Measurements from ENCODE around the gene MAP2K2. TPM values are rescaled to one million over a fixed set of nuclear protein-coding genes. Genes with fewer than 3 reads are reported as not detected.

MAP2K2 gene
- total and polyA plus RNA-seq, 2 experiments from 2014 or later: 217 to 240 TPM

DNA sequence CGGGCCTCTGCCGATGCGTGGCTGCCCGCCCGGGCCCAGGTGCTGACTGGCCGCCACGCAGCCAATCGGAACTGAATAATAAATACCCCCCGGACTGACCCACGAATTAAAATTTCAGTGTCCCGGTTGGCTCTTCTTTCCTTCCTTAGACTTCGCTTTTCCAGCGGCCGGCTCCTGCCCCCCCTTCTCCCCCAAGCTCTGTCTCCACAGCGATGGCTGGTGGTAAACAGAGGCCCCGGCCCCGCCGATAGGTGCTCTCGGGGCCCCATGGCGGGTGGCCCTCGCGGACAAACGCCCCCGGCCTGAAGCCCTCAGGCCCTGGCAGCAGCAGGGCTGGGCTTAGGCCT is 59.8 kb downstream of the MAP2K2 start:
- peaks cover 3% of the 10 kb centered on the region for H3K4me1 ChIP-seq (ENCODE audit: low read depth)
- H3K27ac ChIP-seq: peak overlapping the region; percentile 73
- peaks cover 15% of the 10 kb centered on the region for H3K27me3 ChIP-seq
- peak overlapping the region; percentile 63 for H3K4me3 ChIP-seq
- peak; percentile 20 to 44 for DNase-seq (ENCODE audit: low read depth in 1 of 2, low spot score in 1 of 2)
- no peaks in the 10 kb centered on the region for H3K9me3 ChIP-seq (ENCODE audit: low read depth)
- no peaks in the 10 kb centered on the region for H3K36me3 ChIP-seq
- TF ChIP-seq, protein P1, sequence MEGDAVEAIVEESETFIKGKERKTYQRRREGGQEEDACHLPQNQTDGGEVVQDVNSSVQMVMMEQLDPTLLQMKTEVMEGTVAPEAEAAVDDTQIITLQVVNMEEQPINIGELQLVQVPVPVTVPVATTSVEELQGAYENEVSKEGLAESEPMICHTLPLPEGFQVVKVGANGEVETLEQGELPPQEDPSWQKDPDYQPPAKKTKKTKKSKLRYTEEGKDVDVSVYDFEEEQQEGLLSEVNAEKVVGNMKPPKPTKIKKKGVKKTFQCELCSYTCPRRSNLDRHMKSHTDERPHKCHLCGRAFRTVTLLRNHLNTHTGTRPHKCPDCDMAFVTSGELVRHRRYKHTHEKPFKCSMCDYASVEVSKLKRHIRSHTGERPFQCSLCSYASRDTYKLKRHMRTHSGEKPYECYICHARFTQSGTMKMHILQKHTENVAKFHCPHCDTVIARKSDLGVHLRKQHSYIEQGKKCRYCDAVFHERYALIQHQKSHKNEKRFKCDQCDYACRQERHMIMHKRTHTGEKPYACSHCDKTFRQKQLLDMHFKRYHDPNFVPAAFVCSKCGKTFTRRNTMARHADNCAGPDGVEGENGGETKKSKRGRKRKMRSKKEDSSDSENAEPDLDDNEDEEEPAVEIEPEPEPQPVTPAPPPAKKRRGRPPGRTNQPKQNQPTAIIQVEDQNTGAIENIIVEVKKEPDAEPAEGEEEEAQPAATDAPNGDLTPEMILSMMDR (IDR thresholded peaks at IDR 0.05; ENCODE audit: low read depth, low read length): no peak

DNA sequence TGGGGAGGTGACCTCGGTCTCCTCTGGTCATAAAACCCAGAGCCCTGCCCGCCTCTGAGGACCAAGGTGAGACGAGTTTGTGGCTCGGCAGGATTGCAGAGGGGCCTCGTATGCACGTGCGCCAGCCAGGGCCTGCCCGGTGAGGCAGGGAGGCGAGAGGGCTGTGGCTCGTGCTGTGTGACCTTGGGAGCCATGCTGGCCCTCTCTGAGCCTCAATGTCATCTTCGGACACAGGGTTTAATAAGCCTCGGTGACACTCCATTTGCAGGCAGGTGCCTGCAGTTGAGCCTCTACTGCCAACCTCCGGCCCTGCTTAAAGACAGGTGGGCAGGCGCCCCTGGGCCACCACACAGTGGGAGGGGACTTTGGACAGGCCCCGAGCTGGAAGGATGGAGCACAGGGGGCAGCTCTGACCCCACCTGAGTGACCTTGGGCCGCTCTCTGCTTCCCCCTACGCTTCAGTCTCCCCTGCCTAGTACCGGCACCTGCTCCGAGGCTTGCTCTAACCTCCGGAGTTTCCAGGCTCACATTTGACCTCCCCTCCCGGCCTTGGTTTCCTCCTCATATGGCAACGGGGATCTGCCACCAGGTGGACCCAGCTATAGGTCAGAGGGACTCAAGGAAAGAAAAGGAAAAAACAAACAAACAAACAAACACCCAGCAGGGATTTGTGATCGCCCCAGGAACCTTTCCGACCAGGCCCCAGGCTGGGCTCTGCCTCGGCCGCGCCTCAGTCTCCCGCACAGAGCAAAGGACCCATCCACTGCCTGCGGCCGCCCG is 60.4 kb downstream of the MAP2K2 start:
- DNase-seq (ENCODE audit: low read depth in 1 of 2, low spot score in 1 of 2): no peak
- H3K36me3 ChIP-seq: no peaks in the 10 kb centered on the region
- peaks cover 3% of the 10 kb centered on the region for H3K4me1 ChIP-seq (ENCODE audit: low read depth)
- H3K27ac ChIP-seq: peak overlapping the region; percentile 18
- TF ChIP-seq, protein P1 (IDR thresholded peaks at IDR 0.05; ENCODE audit: low read depth, low read length): peak; percentile 8
- H3K4me3 ChIP-seq: peak overlapping the region; percentile 63
- no peaks in the 10 kb centered on the region for H3K9me3 ChIP-seq (ENCODE audit: low read depth)
- H3K27me3 ChIP-seq: peaks cover 12% of the 10 kb centered on the region

DNA sequence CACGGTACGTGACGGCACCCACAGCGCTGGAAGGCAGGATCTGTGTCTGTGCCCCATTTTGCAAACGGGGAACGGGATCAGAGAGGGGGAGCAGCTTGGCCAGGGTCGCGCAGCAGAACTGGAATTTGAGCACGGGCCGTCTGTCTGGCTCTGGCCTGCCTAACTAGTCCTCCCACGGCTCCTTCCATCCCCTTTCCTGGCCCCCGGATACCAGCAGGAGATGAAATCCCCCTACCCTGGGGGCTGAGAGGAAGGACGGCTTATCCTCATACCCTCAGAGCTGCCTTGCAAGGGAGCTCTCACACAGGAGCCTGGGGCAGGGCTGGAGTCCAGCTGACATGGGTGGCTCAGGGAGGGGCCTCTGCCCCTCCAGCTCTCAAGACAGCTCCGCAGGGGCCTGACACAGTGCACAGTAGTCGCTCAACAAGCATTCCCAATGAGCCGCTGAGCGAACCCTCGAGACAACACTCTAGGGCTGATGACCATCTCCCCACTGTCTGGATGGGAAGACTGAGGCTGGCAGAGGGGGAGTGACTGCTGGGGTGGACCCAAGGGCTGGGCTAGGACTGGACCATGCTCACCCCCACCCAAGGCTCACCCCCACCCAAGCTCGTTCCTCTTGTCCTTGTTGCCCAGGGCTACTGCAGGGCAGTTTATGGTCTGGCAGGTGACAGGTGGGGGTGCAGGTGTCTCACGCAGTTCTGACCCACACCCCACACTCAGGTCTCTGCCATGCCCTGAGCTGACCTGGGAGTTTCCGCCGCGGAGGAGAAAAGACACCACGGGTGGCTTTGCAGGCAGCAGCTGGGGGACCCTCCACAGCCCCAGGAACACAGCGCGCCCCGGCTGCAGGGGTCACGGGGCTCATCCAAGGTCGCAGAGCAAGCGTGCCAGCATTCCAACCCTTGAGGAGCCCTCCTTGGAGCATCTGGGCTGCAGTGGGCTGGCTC is 61.2 kb downstream of the MAP2K2 start:
- no peaks in the 10 kb centered on the region for H3K9me3 ChIP-seq (ENCODE audit: low read depth)
- H3K4me3 ChIP-seq: no peak overlapping the region
- peaks cover 3% of the 10 kb centered on the region for H3K4me1 ChIP-seq (ENCODE audit: low read depth)
- DNase-seq (ENCODE audit: low read depth in 1 of 2, low spot score in 1 of 2): no peak
- no peaks in the 10 kb centered on the region for H3K36me3 ChIP-seq
- no peak overlapping the region for H3K27ac ChIP-seq
- H3K27me3 ChIP-seq: peaks cover 4% of the 10 kb centered on the region
- TF ChIP-seq, protein P1 (IDR thresholded peaks at IDR 0.05; ENCODE audit: low read depth, low read length): no peak

DNA sequence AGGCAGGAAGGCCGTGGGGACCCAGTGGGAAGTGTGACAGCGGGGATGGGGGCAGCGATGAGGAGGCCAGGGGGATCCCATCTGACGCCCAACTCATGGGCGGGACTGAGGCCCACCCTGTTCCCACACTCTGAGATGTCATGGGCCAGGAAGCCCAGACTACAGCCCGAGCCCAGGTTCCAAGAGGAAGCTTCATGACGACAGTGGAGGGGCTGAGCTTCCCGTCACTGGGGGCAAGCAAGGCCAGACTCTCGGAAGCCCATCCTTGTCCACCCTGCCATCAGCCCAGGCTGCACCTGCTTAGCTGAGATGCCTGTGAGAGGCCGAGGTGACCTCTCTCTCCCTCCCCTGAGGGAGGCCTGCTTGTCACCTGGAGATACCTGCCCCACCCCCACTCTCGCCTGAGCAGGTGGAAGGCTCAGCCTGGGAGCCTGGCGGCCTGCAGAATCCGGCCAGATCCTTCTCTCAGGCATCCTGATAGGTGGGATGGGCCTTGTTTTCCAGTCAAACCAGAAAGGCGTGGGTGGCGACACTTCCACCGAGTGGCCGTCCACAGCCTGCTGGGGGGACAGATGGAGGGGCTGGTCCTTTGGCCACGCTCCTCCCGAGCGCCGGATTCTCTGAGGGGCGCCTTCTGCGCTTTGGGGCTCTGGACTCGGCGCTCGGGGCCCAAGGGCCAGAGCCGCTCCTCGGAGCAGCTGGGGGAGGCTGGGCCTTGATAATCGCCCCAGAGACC is 62.1 kb downstream of the MAP2K2 start:
- DNase-seq (ENCODE audit: low read depth in 1 of 2, low spot score in 1 of 2): no peak

More for the DNA sequence above, 62.1 kb downstream of the MAP2K2 start:
- H3K4me1 ChIP-seq (ENCODE audit: low read depth): peaks cover 3% of the 10 kb centered on the region
- no peaks in the 10 kb centered on the region for H3K27me3 ChIP-seq
- no peak overlapping the region for H3K27ac ChIP-seq
- no peaks in the 10 kb centered on the region for H3K36me3 ChIP-seq
- no peak overlapping the region for H3K4me3 ChIP-seq
- TF ChIP-seq, protein P1 (IDR thresholded peaks at IDR 0.05; ENCODE audit: low read depth, low read length): no peak
- no peaks in the 10 kb centered on the region for H3K9me3 ChIP-seq (ENCODE audit: low read depth)

Data from cardiac muscle cell (in vitro differentiated cells and primary cell).